Endothelial cell of umbilical vein (primary cell): ENCODE data around the gene ADI1. TPM values are rescaled to one million over a fixed set of nuclear protein-coding genes. Genes with fewer than 3 reads are reported as not detected.

ENCODE experiments used
- BruUV-seq: library from RNA; stranded (reverse); fragments of 400-500 nt; replicated peaks from 2 replicates; lab custom pipeline; 2021; lab: Mats Ljungman, UMichigan
- CTCF ChIA-PET: fragments of 300-600, 350-600 bp; sonication (Branson Sonifier 250); formaldehyde crosslinking; loops from one replicate; lab custom pipeline; 2021; ENCODE audit warnings: antibody characterized with exemption, inconsistent platforms; lab: Charles Lee
- POLR2A ChIA-PET: fragments of 300-600, 350-600 bp; sonication (Branson Sonifier 250); formaldehyde crosslinking; loops from one replicate; lab custom pipeline; 2021; ENCODE audit warnings: antibody characterized with exemption, inconsistent platforms; lab: Charles Lee
- DNase-seq: peaks from one replicate; pipeline ENCODE4 v3.0.0-alpha.2; 2011; ENCODE audit warnings: low read depth, low spot score
- FAIRE-seq: peaks from 2 replicates; lab custom pipeline; 2011; peaks lifted over from hg19 to GRCh38; lab: Jason Lieb, UNC
- H2AFZ ChIP-seq: 2 replicates; pipeline ENCODE4 v1.6.0; 2012; ENCODE audit warnings: low read depth, low read length, control low read depth, inconsistent platforms
- H3K27ac ChIP-seq: 2 replicates; pipeline ENCODE4 v1.5.1; 2011; ENCODE audit warnings: low read depth, mild to moderate bottlenecking, control low read depth, low read length, moderate library complexity; ENCODE audit not compliant: insufficient read depth
- H3K27me3 ChIP-seq, 2 experiments: 2 replicates each; pipeline versions ENCODE4 v1.6.0 to v1.6.1; 2011; ENCODE audit warnings: low read length in 2 of 2, mixed read lengths in 1 of 2; ENCODE audit not compliant: control insufficient read depth in 2 of 2, insufficient read depth in 2 of 2
- H3K36me3 ChIP-seq, 2 experiments: 2 replicates in 1 of 2; 3 replicates in 1 of 2; pipeline ENCODE4 v1.5.1; 2011; ENCODE audit warnings: low read length in 2 of 2, mild to moderate bottlenecking in 1 of 2, moderate library complexity in 1 of 2; ENCODE audit not compliant: control insufficient read depth in 2 of 2, insufficient read depth in 2 of 2; ENCODE audit errors: extremely low read depth in 1 of 2
- H3K4me1 ChIP-seq: 3 replicates; pipeline ENCODE4 v1.5.1; 2011; ENCODE audit warnings: mild to moderate bottlenecking, low read length; ENCODE audit not compliant: control insufficient read depth, insufficient read depth; ENCODE audit errors: extremely low read depth
- H3K4me2 ChIP-seq: 2 replicates; pipeline ENCODE4 v1.6.1; 2011; ENCODE audit warnings: low read length, control low read depth, mixed read lengths; ENCODE audit not compliant: insufficient read depth
- H3K4me3 ChIP-seq, 3 experiments: fragments of 200-600 bp in 1 of 3; sonication (generic), shearing (Covaris generic) in 1 of 3; replicated peaks in 1 of 3; 2 replicates each; pipeline ENCODE4 v1.5.1; 2011 to 2016; ENCODE audit warnings: control low read depth in 3 of 3, low read length in 3 of 3, mild to moderate bottlenecking in 2 of 3, inconsistent platforms in 1 of 3, low read depth in 1 of 3, moderate library complexity in 1 of 3; ENCODE audit not compliant: insufficient read depth in 1 of 3
- H3K79me2 ChIP-seq: 2 replicates; pipeline ENCODE4 v1.6.0; 2012; ENCODE audit warnings: low read length, inconsistent platforms; ENCODE audit not compliant: control insufficient read depth, insufficient read depth
- H3K9ac ChIP-seq: replicated peaks from 2 replicates; pipeline ENCODE3; 2011; ENCODE audit warnings: low read length, control low read depth; ENCODE audit not compliant: insufficient read depth; ENCODE audit errors: extremely low read depth
- H3K9me1 ChIP-seq: replicated peaks from 3 replicates; pipeline ENCODE4 v1.6.0; 2011; ENCODE audit warnings: mild to moderate bottlenecking, low read length; ENCODE audit not compliant: control insufficient read depth, insufficient read depth; ENCODE audit errors: extremely low read depth
- H3K9me3 ChIP-seq: replicated peaks from 2 replicates; pipeline ENCODE4 v1.5.1; 2012; ENCODE audit warnings: low read length, inconsistent platforms; ENCODE audit not compliant: control insufficient read depth, insufficient read depth
- H4K20me1 ChIP-seq: replicated peaks from 2 replicates; pipeline ENCODE3; 2011; ENCODE audit warnings: mild to moderate bottlenecking, low read length; ENCODE audit not compliant: control insufficient read depth, insufficient read depth; ENCODE audit errors: extremely low read depth
- EZH2 ChIP-seq: IDR thresholded peaks from 2 replicates; pipeline ENCODE4 v1.6.1; 2012; ENCODE audit warnings: borderline replicate concordance, low read depth, mild to moderate bottlenecking, moderate library complexity, low read length, inconsistent platforms; ENCODE audit not compliant: severe bottlenecking
- FOS ChIP-seq: IDR thresholded peaks from 2 replicates; pipeline ENCODE4 v1.6.1; 2011; ENCODE audit warnings: mild to moderate bottlenecking, low read length, moderate library complexity, borderline replicate concordance; ENCODE audit not compliant: insufficient read depth
- GATA2 ChIP-seq: IDR thresholded peaks from 2 replicates; pipeline ENCODE4 v1.7.0; 2011; ENCODE audit warnings: low read depth, mild to moderate bottlenecking, moderate library complexity, mixed read lengths, low read length; ENCODE audit not compliant: insufficient read length, insufficient read depth
- POLR2A ChIP-seq: IDR thresholded peaks from 2 replicates; pipeline ENCODE4 v1.6.1; 2012; ENCODE audit warnings: low read depth, mild to moderate bottlenecking, control low read depth, low read length
- POLR2AphosphoS5 ChIP-seq: IDR thresholded peaks from 2 replicates; pipeline ENCODE4 v1.6.1; 2012; ENCODE audit warnings: low read depth, mild to moderate bottlenecking, control low read depth, low read length, moderate library complexity; ENCODE audit not compliant: insufficient read depth
- dilution Hi-C: fragments of 300-500 bp; cut with MboI; formaldehyde crosslinking; loops from one replicate; pipeline ENCODE4 v1.15.0; 2019; ENCODE audit warnings: low sequenced_read_pairs; ENCODE audit not compliant: extremely low pct_ligation_motif_present
- intact Hi-C: fragments of 100-400 bp; cut with micrococcal nuclease; formaldehyde crosslinking; loops from one replicate; pipeline ENCODE4 v1.10.0; 2022
- polyA plus RNA-seq, 4 experiments: library from polyadenylated mRNA; depleted of rRNA in 3 of 4; stranded (reverse) in 3 of 4; unstranded in 1 of 4; fragments of >200 nt; gene quantifications; 2 replicates each; pipeline versions ENCODE4 v1.2.1 to v1.2.3, GENCODE V29; 2011 to 2012; ENCODE audit warnings: missing spikeins in 1 of 4
- total RNA-seq: library from RNA; stranded (reverse); gene quantifications from 2 replicates; pipeline ENCODE4 v1.2.3, GENCODE V29; 2021
- TF ChIP-seq, protein P1 (sequence below): IDR thresholded peaks from 2 replicates; pipeline ENCODE4 v1.6.1; 2011; ENCODE audit not compliant: insufficient read depth, insufficient read length
- TF ChIP-seq, protein P2 (sequence below), 2 donors: IDR thresholded peaks; 1 replicate in 1 of 2; 2 replicates in 1 of 2; pipeline ENCODE4 v1.5.1; 2011; ENCODE audit warnings: low read length in 2 of 2, mild to moderate bottlenecking in 2 of 2, moderate library complexity in 2 of 2, control low read depth in 1 of 2, inconsistent platforms in 1 of 2, low read depth in 1 of 2; ENCODE audit not compliant: insufficient read depth in 1 of 2; ENCODE audit errors: extremely low read depth in 1 of 2

The ADI1 gene
- total and polyA plus RNA-seq, 2 donors (not counting 3 experiments of a cell fraction or from before 2014, with no cell fraction given): 38.6 to 49.7 TPM

DNA sequence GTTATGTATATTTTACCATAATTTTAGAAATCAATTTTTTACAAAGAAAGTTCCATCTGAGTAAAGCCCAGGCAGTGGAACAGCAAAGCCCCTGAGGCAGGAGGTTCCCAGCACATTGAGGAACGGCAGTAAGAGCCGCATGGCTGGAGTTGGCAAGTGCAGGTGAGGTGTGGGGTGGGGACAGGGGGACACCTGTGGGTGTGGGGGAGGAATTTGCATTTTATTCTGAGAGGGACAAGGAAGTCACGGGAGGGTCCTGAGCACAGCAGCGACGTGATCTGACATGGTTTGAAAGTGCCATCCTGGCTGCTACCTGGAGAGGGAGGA lies 16.1 kb upstream of the ADI1 start:
- Histone ChIP-seq H4K20me1 (no peaks in the 10 kb centered on the region), H3K4me1 (peaks cover 19% of the 10 kb centered on the region), H2AFZ (peak overlapping the region; percentile 90), H3K4me3 (peak overlapping the region in 2 of 3 experiments; percentile 1 to 51), H3K27ac (peak overlapping the region; percentile 90), H3K79me2 (no peaks in the 10 kb centered on the region), H3K27me3 (no peaks in the 10 kb centered on the region), H3K9ac (peak overlapping the region; percentile 91), H3K36me3 (no peaks in the 10 kb centered on the region), H3K4me2 (peak overlapping the region; percentile 68), H3K9me3 (no peaks in the 10 kb centered on the region), H3K9me1 (no peaks in the 10 kb centered on the region)
- dilution Hi-C loops: no loop called here
- intact Hi-C loops: loop anchor here (5.0 kb wide), 1 partner anchor 58 kb away; no protein-coding TSS in a partner anchor
- BruUV-seq: no TSS peak
- FAIRE-seq: no peak
- TF ChIP-seq POLR2A: no peak
- no peak for TF ChIP-seq POLR2AphosphoS5
- TF ChIP-seq FOS: no peak
- ChIA-PET POLR2A (no interaction called here), CTCF (interaction anchor here (2.6 kb wide), 2 partner anchors 12 to 16 kb away, joined by 8 to 12 read pairs; partner anchors contain the start of gene ADI1)
- no peak for DNase-seq

DNA sequence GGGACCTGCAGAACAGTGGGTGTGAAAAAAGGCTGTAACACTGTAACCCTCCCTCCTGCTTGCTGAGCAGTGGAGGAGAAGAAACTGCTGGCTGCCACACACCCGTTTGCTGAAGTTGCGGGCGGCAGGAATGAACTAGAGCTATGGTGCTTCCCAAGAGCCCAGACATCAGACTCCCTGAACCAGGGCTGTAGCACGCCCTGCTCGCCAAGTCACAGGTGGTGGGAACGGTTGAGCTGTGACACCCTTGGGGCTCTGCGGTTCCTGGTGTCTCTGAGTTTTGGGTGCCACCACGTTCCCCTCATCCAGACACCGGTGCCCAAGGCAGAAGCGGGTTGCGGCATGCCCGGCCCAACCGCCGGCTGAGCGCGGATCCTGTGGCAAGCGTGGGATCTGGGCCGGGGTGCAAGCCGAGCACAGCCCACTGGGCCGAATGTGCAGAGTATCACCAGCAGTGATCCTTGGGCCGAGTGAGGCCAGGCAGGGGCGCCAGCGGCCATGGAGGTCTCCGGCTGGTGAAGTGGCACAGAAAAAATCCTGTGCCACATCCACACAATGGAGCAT lies 15.0 kb upstream of the ADI1 start:
- no peak overlapping the region for H3K4me2 ChIP-seq
- DNase-seq (no peak), FAIRE-seq (no peak)
- H3K36me3 ChIP-seq: no peaks in the 10 kb centered on the region
- no peaks in the 10 kb centered on the region for H4K20me1 ChIP-seq
- no peaks in the 10 kb centered on the region for H3K79me2 ChIP-seq
- no peak overlapping the region for H3K9ac ChIP-seq
- no peaks in the 10 kb centered on the region for H3K9me3 ChIP-seq
- H3K27ac ChIP-seq: no peak overlapping the region
- ChIA-PET POLR2A (no interaction called here), CTCF (interaction anchor here (2.6 kb wide), 1 partner anchor 10 kb away, joined by 8 read pairs; no protein-coding TSS in a partner anchor)
- no peak overlapping the region for H3K4me3 ChIP-seq
- H3K27me3 ChIP-seq: no peaks in the 10 kb centered on the region
- no peaks in the 10 kb centered on the region for H3K9me1 ChIP-seq
- intact Hi-C loops: no loop called here
- BruUV-seq: no TSS peak
- dilution Hi-C loops: no loop called here
- no peak overlapping the region for H2AFZ ChIP-seq
- H3K4me1 ChIP-seq: peaks cover 19% of the 10 kb centered on the region
- no peak for TF ChIP-seq GATA2
- TF ChIP-seq POLR2AphosphoS5: no peak
- TF ChIP-seq EZH2: no peak
- TF ChIP-seq POLR2A: no peak
- TF ChIP-seq, protein P1, sequence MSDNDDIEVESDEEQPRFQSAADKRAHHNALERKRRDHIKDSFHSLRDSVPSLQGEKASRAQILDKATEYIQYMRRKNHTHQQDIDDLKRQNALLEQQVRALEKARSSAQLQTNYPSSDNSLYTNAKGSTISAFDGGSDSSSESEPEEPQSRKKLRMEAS: no peak
- TF ChIP-seq, protein P2, sequence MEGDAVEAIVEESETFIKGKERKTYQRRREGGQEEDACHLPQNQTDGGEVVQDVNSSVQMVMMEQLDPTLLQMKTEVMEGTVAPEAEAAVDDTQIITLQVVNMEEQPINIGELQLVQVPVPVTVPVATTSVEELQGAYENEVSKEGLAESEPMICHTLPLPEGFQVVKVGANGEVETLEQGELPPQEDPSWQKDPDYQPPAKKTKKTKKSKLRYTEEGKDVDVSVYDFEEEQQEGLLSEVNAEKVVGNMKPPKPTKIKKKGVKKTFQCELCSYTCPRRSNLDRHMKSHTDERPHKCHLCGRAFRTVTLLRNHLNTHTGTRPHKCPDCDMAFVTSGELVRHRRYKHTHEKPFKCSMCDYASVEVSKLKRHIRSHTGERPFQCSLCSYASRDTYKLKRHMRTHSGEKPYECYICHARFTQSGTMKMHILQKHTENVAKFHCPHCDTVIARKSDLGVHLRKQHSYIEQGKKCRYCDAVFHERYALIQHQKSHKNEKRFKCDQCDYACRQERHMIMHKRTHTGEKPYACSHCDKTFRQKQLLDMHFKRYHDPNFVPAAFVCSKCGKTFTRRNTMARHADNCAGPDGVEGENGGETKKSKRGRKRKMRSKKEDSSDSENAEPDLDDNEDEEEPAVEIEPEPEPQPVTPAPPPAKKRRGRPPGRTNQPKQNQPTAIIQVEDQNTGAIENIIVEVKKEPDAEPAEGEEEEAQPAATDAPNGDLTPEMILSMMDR (IDR thresholded peaks at IDR 0.05; ENCODE audit: extremely low read depth in 1 of 2, insufficient read depth in 1 of 2, low read depth in 1 of 2, low read length in 2 of 2): no peak
